ENCODE data around the gene HINT3. TPM values are rescaled to one million over a fixed set of nuclear protein-coding genes. Genes with fewer than 3 reads are reported as not detected.

HINT3 gene
- total RNA-seq, 4 donors from 2014 or later: 10.6 to 23.6 (median 20.2) TPM

DNA sequence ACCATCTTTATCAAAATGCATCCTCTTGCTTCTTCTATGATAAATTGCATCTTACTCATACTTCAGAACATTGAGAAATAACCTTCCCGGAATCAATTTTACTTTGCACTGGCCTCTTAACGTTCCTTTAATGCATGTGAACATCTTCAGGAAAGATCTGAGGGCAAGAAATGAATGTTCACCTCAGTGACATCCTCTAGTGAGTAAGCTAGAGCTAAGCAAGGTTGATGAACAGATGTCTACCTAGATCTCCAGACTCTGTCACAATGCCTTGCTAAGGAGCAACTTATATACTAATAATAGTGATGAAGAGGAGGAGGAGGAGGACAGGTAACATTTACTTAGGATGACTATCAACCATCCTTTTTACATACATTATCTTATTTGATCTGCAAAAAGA lies 16.8 kb upstream of the HINT3 start:
- peak; percentile 77 for ATAC-seq (ENCODE audit: low FRiP score)
- TF ChIP-seq, protein P1, sequence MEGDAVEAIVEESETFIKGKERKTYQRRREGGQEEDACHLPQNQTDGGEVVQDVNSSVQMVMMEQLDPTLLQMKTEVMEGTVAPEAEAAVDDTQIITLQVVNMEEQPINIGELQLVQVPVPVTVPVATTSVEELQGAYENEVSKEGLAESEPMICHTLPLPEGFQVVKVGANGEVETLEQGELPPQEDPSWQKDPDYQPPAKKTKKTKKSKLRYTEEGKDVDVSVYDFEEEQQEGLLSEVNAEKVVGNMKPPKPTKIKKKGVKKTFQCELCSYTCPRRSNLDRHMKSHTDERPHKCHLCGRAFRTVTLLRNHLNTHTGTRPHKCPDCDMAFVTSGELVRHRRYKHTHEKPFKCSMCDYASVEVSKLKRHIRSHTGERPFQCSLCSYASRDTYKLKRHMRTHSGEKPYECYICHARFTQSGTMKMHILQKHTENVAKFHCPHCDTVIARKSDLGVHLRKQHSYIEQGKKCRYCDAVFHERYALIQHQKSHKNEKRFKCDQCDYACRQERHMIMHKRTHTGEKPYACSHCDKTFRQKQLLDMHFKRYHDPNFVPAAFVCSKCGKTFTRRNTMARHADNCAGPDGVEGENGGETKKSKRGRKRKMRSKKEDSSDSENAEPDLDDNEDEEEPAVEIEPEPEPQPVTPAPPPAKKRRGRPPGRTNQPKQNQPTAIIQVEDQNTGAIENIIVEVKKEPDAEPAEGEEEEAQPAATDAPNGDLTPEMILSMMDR (IDR thresholded peaks at IDR 0.05): no peak

DNA sequence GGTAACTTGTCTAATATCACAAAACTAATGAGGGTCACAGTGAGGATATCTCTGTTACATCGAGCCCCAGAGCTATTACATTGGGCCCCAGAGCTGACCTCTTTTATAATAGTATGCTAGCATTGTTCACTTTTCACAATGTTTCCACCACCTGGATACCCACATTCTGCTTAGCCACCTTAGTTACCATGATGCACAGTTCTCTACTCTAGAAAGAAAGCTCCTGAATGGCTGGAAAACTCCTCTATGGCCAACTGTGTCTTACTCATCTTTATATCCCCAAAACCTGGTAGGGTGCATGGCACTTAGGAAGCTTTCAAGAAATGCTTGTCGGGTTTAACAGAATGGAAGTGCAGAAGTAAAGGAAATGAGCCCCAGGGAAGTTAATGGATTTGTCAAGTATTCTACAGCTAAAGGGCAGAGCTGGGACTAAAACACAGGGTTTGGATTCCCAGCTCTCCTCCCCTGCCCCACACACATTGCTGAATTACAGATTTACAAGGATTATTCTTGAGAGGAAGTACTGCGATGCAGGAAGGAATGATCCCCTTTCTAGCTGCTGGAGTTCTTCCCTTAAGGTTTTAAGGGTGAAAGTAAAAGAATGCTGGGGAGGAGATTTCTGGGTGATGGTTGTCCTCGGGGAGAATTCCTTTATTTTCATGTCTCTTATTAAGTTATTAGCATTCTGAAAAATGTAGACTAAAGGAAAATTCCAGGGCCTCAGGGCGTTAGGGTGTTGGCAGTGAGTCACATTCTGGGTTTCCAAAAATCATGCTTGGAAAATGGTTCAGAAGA lies 16.1 kb upstream of the HINT3 start:
- ATAC-seq (ENCODE audit: low FRiP score) (peak; percentile 46), DNase-seq (ENCODE audit: low spot score) (no peak)
- TF ChIP-seq, protein P1 (IDR thresholded peaks at IDR 0.05): no peak

More for the DNA sequence above, 16.8 kb upstream of the HINT3 start:
- no peak for DNase-seq (ENCODE audit: low spot score)

DNA sequence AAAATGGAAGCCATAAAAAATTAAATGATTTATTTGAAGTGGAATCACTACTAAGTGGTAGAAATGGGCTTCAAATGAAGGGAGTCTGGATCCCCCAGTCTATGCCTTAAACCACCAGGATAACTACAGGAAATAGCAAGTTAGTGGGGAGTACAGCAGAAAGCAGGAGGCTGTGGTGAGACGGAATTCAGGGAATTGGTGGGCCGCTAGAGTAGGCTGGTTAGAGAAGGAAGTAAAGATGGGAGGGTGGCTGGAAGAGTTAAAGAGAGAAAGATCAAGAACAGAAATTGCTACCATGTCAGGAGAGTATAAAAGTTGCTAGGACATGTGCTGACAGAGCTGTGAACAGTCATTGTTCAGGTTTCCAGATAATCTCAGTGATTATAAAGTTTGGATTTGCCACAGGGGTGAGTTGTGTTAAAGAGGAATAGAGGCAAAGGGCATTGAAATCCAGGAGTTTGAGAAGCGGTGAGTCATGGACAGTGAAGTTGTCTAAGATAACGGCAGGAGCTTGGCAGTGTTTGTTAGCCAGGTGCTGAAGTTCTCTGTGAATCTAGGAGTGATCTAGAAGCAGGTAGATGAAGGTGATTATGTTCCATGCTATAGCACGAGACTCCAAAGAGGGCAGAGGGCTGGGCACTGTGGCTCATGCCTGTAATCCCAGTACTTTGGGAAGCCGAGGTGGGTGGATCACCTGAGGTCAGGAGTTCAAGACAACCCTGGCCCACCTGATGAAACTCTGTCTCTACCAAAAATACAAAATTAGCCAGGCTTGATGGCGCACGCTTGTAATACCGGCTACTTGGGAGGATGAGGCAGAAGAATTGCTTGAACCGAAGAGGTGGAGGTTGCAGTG lies 13.7 kb upstream of the HINT3 start:
- no peak for DNase-seq (ENCODE audit: low spot score)
- TF ChIP-seq, protein P1 (IDR thresholded peaks at IDR 0.05): no peak
- ATAC-seq (ENCODE audit: low FRiP score): no peak

DNA sequence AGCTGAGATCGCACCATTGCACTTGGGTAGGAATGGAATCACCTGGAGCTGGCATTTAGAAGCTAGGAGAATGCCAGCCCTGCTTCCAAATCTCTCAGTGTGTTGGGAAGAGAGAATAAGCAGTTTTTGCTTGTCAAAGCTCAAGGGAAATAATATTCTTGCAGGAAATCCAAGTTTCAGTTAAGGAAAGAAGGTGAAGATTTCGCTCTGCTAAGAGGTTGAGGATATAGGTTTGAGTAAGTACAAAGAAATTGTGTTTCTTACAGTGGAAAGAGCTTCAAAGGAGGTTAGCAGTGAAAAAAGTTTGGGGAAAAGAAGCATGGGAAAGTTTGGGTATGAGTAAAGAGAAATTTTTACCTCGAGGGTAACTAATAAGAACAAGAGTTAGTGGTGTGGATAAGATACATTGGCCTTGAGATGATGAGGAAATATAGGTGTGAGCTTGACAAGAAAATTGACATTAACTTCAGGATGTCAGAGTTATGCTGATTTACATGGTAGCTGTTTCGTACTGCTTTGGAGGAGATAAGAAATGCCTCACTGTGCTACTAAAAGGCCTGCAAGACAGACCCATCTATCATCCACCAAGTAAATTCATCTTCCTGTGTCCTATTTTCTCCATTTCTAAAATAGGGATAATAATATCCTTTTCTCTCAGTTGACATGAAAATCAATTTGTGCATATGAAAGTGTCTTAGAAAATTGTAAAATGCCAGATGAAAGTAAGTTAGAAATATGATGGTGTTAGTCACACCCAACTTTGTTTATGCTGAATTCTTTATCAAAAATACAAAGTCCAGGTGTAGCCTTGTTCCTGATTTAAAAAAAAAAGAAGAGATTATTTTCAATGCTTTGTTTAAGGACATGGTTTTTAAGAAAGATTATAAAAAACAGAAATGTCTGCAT lies 12.8 kb upstream of the HINT3 start:
- ATAC-seq (ENCODE audit: low FRiP score) (no peak), DNase-seq (ENCODE audit: low spot score) (no peak)
- TF ChIP-seq, protein P1 (IDR thresholded peaks at IDR 0.05): no peak

DNA sequence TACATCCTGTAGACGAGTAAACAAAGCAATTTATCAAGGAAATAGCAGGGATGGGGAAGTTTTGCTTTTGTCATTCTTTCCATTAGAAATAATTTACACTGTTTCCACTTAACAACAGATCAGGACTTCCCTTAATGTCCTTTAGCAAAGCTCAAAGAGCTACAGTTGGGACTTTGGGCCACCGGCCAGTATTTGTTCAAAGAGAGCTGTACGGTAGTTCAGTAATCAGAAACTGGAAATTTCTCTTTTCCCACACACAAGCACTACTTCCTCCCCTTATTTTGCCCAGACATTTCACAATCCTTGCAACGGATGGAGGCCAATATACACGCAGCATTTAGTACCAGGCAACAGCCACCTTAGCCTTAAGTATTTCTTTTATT lies 12.1 kb upstream of the HINT3 start:
- TF ChIP-seq, protein P1 (IDR thresholded peaks at IDR 0.05): no peak
- peak; percentile 20 for ATAC-seq (ENCODE audit: low FRiP score)
- no peak for DNase-seq (ENCODE audit: low spot score)

DNA sequence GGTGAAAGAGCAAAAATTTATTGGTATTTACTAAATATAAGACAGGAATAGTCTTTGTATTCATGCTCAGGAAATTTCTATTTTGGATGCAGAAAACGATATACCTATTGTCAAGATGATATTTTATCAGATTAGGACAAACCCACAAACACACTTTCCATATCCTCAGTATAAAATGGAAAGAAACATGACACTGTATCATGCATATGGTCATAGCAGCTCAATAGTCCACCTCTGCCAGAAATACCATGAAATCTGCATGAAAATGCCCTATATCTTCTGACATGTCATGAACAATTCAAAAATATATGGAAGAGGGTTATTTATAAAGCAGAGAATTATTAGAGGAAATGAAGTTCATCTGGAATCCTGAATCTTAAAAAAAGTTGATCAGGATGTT lies 11.7 kb upstream of the HINT3 start:
- no peak for DNase-seq (ENCODE audit: low spot score)
- no peak for ATAC-seq (ENCODE audit: low FRiP score)
- TF ChIP-seq, protein P1 (IDR thresholded peaks at IDR 0.05): no peak
